SH-SY5Y (cell line): ENCODE measurements around the gene ALG9.

Experiments
- GATA2 ChIP-seq: IDR thresholded peaks from 2 replicates; pipeline ENCODE4 v1.6.1; 2011; ENCODE audit warnings: mild to moderate bottlenecking, low read depth, low read length
- GATA3 ChIP-seq: IDR thresholded peaks from 2 replicates; pipeline ENCODE4 v1.6.1; 2011; ENCODE audit warnings: low read depth, mild to moderate bottlenecking, low read length, moderate library complexity

DNA sequence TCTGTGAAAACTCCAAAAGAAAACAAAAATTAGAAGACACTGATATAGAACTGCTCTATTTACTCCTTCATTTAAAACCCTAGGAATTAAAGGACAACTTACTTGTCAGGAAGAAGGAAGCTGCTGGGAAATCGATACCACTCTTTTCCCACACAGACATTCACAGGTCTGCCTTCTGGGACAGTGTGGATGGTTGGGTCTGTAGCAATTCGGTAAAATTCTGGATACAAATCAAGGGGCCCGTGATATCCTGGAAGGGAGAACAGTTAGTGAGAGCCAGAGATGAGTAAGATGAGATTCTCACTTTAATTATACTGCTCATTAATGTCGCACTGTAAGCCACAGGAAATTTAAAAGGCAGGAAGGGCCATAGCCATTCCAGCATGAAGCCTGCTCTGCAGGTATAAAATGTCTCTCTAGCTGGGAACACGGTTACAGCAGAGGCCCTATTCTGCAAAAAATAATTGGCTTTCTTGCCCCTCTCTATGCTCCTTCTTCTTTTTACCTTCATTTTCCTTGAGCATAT lies 34.0 kb downstream of the ALG9 start:
- no peak for TF ChIP-seq GATA2
- no peak for TF ChIP-seq GATA3
